ENCODE data around the gene SLC22A24. TPM values are rescaled to one million over a fixed set of nuclear protein-coding genes. Genes with fewer than 3 reads are reported as not detected.
"Not testable (repeated sequence)": the region's sequence is repeated elsewhere in the genome, so short reads cannot be mapped to it uniquely, and the experiment has no call there.

SLC22A24 gene
- total and polyA plus RNA-seq, 8 donors = not detected

DNA sequence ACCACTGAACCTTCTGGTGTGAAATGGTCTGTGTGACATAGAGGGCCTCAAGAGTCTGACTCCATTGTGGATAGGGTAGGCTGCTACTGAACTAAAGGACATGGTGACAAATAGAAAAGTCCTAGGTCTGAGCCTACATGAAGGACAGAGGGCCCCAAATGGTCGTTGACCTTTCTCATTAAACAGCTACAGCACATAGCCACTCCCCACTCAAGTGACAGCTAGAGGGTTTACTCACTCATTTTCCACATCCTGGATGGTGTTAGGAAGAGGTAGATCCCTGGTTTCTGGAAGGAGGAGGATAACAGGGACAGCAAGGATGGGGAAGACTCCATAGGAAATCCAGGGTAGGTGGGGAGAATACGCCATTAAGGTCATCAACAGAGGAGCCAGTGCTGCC, 63.3 kb downstream of the SLC22A24 start:
- H3K4me1 ChIP-seq = no peaks in the 10 kb centered on the region
- no peak for DNase-seq
- intact Hi-C loops (cut with DNase I) = no loop called here
- H3K9me3 ChIP-seq = no peaks in the 10 kb centered on the region
- TF ChIP-seq CTCF (IDR thresholded peaks at IDR 0.05) = no peak
- H3K36me3 ChIP-seq = no peaks in the 10 kb centered on the region
- no peak overlapping the region for H3K27ac ChIP-seq
- H3K27me3 ChIP-seq = no peaks in the 10 kb centered on the region
- ATAC-seq = no peak
- no peak overlapping the region for H3K4me3 ChIP-seq

DNA sequence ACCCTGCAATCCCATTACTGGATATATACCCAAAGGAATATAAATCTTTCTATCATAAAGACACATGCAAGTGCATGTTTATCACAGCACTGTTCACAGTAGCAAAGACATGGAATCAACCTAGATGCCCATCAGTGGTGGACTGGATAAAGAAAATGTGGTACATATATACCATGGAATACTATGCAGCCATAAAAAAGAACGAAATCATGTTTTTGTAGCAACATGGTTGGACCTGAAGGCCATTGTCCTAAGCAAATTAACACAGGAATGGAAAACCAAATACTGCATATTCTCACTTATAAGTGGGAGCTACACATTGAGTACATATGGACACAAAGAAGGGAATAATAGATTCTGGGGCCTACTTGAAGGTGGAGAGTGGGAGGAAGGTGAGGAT, 97.8 kb downstream of the SLC22A24 start:
- H3K4me1 ChIP-seq; H3K27ac ChIP-seq; H3K36me3 ChIP-seq; H3K4me3 ChIP-seq; intact Hi-C loops (cut with DNase I); ATAC-seq; DNase-seq; H3K9me3 ChIP-seq; H3K27me3 ChIP-seq: not testable (repeated sequence)

- Histone ChIP-seq H3K27ac (no peak overlapping the region), H3K4me1 (no peaks in the 10 kb centered on the region), H3K36me3 (no peaks in the 10 kb centered on the region), H3K4me3 (no peak overlapping the region), H3K9me3 (no peaks in the 10 kb centered on the region), H3K27me3 (no peaks in the 10 kb centered on the region)
- ATAC-seq = no peak
- intact Hi-C loops (cut with DNase I) = no loop called here
- DNase-seq = no peak
- no peak for TF ChIP-seq CTCF (IDR thresholded peaks at IDR 0.05)
Observed at GRCh38 chr11:63042596-63042995, 101.4 kb downstream of the SLC22A24 start.

GRCh38 chr11:63032457-63032856, 111.6 kb downstream of the SLC22A24 start:
- peak; percentile 73 for ATAC-seq
- no peaks in the 10 kb centered on the region for H3K36me3 ChIP-seq
- no peak overlapping the region for H3K4me3 ChIP-seq
- no peaks in the 10 kb centered on the region for H3K27me3 ChIP-seq
- H3K27ac ChIP-seq = no peak overlapping the region
- peaks cover 0 to 3% of the 10 kb centered on the region in 2 donors for H3K4me1 ChIP-seq
- intact Hi-C loops (cut with DNase I) = loop anchor here in 1 of 2 donors (10.0 kb wide), 1 partner anchor 182 kb away; no protein-coding TSS in a partner anchor
- TF ChIP-seq CTCF (IDR thresholded peaks at IDR 0.05) = no peak
- H3K9me3 ChIP-seq = no peaks in the 10 kb centered on the region
- peak in 1 of 4 donors; percentile 49 for DNase-seq

Other genes with a start within 250 kb of the SLC22A24 start
- 1 to 10 TPM; 1.2 to 2.3 TPM for gene CHRM1, start 222.9 kb downstream of the SLC22A24 start, total RNA-seq
- under 1 TPM; 0.34 to 0.71 (median 0.52) TPM for gene CHRM1, start 222.9 kb downstream of the SLC22A24 start, polyA plus RNA-seq (ENCODE audit: insufficient read length in 6 of 6)
- gene SLC22A6, start 159.3 kb downstream of the SLC22A24 start, total RNA-seq = not detected
- gene SLC22A6, start 159.3 kb downstream of the SLC22A24 start, polyA plus RNA-seq (ENCODE audit: insufficient read length in 6 of 6) = under 1 TPM in 5 of 6 donors, not detected in 1; 0.08 to 0.34 (median 0.14) TPM
- not detected for gene SLC22A8, start 128.4 kb downstream of the SLC22A24 start, total RNA-seq
- under 1 TPM in 5 of 6 donors, not detected in 1; 0.17 to 0.54 (median 0.37) TPM for gene SLC22A8, start 128.4 kb downstream of the SLC22A24 start, polyA plus RNA-seq (ENCODE audit: insufficient read length in 6 of 6)
- gene SLC22A25, start 99.4 kb upstream of the SLC22A24 start, total RNA-seq = not detected
- under 1 TPM; 0.11 to 0.17 (median 0.14) TPM for gene SLC22A25, start 99.4 kb upstream of the SLC22A24 start, polyA plus RNA-seq (ENCODE audit: insufficient read length in 6 of 6)
- not detected for gene SLC22A9, start 225.6 kb upstream of the SLC22A24 start, total RNA-seq
- under 1 TPM; 0.07 to 0.14 (median 0.09) TPM for gene SLC22A9, start 225.6 kb upstream of the SLC22A24 start, polyA plus RNA-seq (ENCODE audit: insufficient read length in 6 of 6)

Measured in left lung (tissue), 10 donors.